HG03025 (cell line): ENCODE measurements around the gene AP1M2.

Experiments used
- ATAC-seq: cut with Tn5 transposase; IDR thresholded peaks from one replicate; pipeline ENCODE4 v1.9.1; 2021; ENCODE audit warnings: mild to moderate bottlenecking, moderate library complexity; ENCODE audit not compliant: unreplicated experiment, low FRiP score

The AP1M2 gene

GRCh38 chr19:10587022-10587838 lies at the start of gene AP1M2:
AP1M2 (minus strand) TSS chr19:10587312; CDS start chr19:10587231, 81 bp downstream.
- no peak for ATAC-seq

- no peak for ATAC-seq
Measured at GRCh38 chr19:10636304-10636972, 49.3 kb upstream of the AP1M2 start.

GRCh38 chr19:10634963-10635362 lies 47.9 kb upstream of the AP1M2 start:
- ATAC-seq, result no peak

GRCh38 chr19:10634430-10634829 lies 47.3 kb upstream of the AP1M2 start:
- ATAC-seq, result no peak

GRCh38 chr19:10631874-10632273 lies 44.8 kb upstream of the AP1M2 start:
- ATAC-seq, result no peak

GRCh38 chr19:10625762-10626138 lies 38.6 kb upstream of the AP1M2 start:
- no peak for ATAC-seq

GRCh38 chr19:10625003-10625761 lies 38.1 kb upstream of the AP1M2 start, which contains the start of gene SLC44A2:
SLC44A2 (plus strand) TSS chr19:10625553; CDS start chr19:10625634, 81 bp downstream.
- no peak for ATAC-seq

GRCh38 chr19:10624585-10624984 lies 37.5 kb upstream of the AP1M2 start:
- no peak for ATAC-seq

GRCh38 chr19:10621966-10622365 lies 34.9 kb upstream of the AP1M2 start:
- no peak for ATAC-seq

- no peak for ATAC-seq
Measured at GRCh38 chr19:10620786-10621185, 33.7 kb upstream of the AP1M2 start.

GRCh38 chr19:10618846-10619245 lies 31.7 kb upstream of the AP1M2 start:
- no peak for ATAC-seq

- ATAC-seq, result no peak
Measured at GRCh38 chr19:10617409-10618121, 30.5 kb upstream of the AP1M2 start.

GRCh38 chr19:10615429-10616023 lies 28.4 kb upstream of the AP1M2 start:
- no peak for ATAC-seq

- ATAC-seq, result no peak
Measured at GRCh38 chr19:10612499-10613119, 25.5 kb upstream of the AP1M2 start.

GRCh38 chr19:10611907-10612306 lies 24.8 kb upstream of the AP1M2 start:
- no peak for ATAC-seq

GRCh38 chr19:10604460-10604980 lies 17.4 kb upstream of the AP1M2 start:
- no peak for ATAC-seq

- ATAC-seq, result no peak
Measured at GRCh38 chr19:10603873-10604459, 16.9 kb upstream of the AP1M2 start.

- ATAC-seq, result no peak
Measured at GRCh38 chr19:10603084-10603872, 16.2 kb upstream of the AP1M2 start.
